Right hindlimb (tissue), 1 donor: ENCODE measurements around the gene AP1S1.
"Not testable (repeated sequence)": the region's sequence is repeated elsewhere in the genome, so short reads cannot be mapped to it uniquely, and the experiment has no call there.

Experiments used
- DNase-seq: peaks from one replicate; pipeline ENCODE4 v3.0.0-alpha.2; 2018

The AP1S1 gene

GRCh38 chr7:101202603-101202918 is 48.3 kb downstream of the AP1S1 start:
- no peak for DNase-seq

GRCh38 chr7:101203740-101204738 is 49.8 kb downstream of the AP1S1 start:
- not testable (repeated sequence) for DNase-seq

GRCh38 chr7:101205901-101206664 is 51.8 kb downstream of the AP1S1 start:
- no peak for DNase-seq

GRCh38 chr7:101206665-101207042 is 52.4 kb downstream of the AP1S1 start:
- no peak for DNase-seq

GRCh38 chr7:101207459-101207858 is 53.2 kb downstream of the AP1S1 start:
- DNase-seq, result no peak

- DNase-seq, result no peak
These were observed 54.5 kb downstream of the AP1S1 start for GRCh38 chr7:101208794-101209193.

GRCh38 chr7:101210143-101210542 is 55.9 kb downstream of the AP1S1 start:
- no peak for DNase-seq
